Suppressor macrophage (primary cell): Measurements from ENCODE around the gene HASPIN.

Experiments used
- DNase-seq, 4 experiments: peaks; one replicate each; pipeline ENCODE4 v3.0.0-alpha.2; 2020 to 2022
- total RNA-seq, 17 experiments: gene quantifications; one replicate each; lab custom pipeline; 2026; ENCODE audit warnings: mixed read lengths in 6 of 17, inconsistent platforms in 3 of 17; lab: John Stamatoyannopoulos, UW

HASPIN gene
- 0.77 to 15.0 (median 4.2) reads per million in 17 experiments for total RNA-seq

GRCh38 chr17:3723556-3724377, at the start of gene HASPIN:
HASPIN (plus strand) TSS chr17:3723903; CDS start chr17:3723936, 33 bp downstream.
- DNase-seq = peak; percentile 97 to 100 (median 98)

GRCh38 chr17:3675886-3676285, 47.8 kb upstream of the HASPIN start:
- DNase-seq = no peak

DNA sequence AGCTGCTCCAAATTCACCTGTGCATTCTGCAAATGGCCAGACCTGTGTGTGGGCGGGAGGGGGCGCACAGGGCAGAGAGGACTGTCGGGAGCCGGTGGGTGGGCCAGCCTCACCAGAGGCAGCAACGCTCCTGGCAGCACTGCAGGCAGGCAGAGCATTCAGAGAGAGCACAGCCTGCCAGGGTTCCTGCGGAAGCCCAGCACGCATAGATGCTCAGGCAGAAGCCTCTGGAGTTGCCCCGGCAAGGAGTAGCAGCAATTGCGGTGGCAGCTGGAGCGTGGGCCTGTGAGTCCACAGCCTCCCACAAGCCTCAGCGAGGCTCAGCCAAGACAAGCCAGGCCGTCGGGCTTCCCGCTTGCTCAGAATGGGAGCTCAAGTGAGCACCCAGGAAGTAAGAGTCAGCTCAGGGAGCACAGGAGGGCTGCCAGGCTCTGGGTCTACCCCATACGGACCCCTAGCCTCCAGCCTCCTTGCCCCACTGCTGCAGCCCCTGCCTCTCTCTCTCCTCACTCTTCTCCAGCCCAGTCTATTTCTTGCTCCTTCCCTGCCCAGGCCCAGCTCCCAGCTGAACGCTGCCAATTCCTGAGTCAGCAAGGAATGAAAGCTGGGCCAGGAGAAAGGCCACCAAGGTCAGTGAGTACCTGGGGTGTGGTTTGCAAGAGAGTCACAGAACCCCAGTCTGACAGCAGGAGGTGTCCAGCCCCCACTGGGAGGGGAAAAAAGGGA, 45.4 kb upstream of the HASPIN start:
- DNase-seq = no peak

DNA sequence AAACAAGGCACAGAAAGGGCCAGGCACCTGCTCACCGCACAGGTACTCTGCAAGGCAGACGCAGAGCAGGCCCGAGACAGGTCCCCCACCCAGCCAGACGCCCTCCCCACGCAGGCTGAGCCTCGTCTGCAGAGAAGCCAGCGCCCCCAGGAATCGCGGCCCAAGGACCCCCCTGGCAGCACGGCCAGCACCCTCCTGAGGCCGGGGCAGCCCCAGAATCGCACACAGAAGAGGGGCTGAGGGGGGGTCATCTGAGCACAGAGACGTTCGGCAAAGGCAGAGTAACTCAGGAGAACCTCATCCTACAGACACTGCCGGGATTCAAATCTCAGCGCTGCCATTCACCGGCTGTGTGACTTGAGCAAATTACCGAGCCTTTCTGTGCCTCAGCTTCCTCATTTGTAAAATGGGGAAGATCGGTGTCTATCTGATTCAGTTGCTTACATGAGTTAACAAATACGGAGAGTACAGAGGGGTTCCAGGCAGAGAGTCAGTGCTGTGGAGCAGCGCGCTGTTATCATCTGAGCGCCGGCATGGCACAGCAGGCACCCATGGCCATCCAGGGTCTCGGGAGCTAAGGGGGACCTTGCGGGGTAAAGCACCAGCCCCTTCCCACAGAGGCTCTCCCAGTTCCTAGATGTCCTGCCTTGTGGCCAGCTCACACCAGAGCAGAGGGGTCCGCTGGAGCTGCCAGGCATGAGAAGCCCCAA, 44.7 kb upstream of the HASPIN start:
- DNase-seq = peak in 3 of 4 experiments; percentile 40 to 56 (median 46)

- DNase-seq = no peak
Measured at GRCh38 chr17:3679531-3680126, 44.1 kb upstream of the HASPIN start.

DNA sequence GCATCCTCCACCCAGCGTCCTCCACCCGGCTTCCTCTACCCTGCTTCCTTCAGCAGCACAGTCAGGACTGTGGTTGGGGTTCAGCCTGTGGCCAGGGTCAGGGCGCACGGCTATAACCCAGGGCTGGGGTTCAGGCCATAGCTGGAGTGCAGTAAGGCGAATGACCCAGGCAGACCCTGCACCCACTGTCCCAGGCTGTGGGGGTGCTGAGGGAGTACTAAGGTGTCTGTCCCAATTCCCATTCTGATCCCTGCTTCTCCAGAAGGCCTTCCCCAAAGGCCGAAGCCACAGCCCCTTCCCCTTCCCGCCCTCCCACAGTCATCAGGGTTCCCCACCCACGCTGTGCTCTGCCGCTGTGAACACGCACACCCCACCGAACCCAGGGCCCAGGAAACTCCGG, 42.6 kb upstream of the HASPIN start:
- DNase-seq = no peak

- peak in 1 of 4 experiments; percentile 32 for DNase-seq
Measured at GRCh38 chr17:3681565-3681964, 42.1 kb upstream of the HASPIN start.

DNA sequence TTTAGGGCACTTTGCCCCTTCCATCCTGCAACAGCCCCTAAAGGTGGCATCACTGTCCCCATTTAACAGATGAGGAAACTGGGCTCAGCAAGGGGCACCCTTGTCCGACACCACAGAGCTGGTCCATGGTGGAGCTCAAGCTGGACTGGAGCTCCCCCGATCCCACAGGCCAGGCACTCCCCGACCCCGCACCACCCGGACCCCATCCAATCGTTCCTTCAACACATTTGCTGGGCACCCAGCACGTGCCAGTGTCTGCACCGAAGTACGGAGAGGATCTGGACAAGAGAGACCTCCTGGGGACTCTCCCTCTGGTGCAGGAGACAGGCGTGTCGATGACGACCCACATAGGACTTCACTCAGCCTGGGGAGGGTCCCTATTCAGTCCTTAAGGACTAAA, 41.7 kb upstream of the HASPIN start:
- no peak for DNase-seq

GRCh38 chr17:3683054-3683511, 40.6 kb upstream of the HASPIN start:
- DNase-seq = peak; percentile 52 to 71 (median 60)

- no peak for DNase-seq
Measured at GRCh38 chr17:3685174-3685573, 38.5 kb upstream of the HASPIN start.

- DNase-seq = no peak
Measured at GRCh38 chr17:3688027-3688553, 35.6 kb upstream of the HASPIN start.

- no peak for DNase-seq
Measured at GRCh38 chr17:3688852-3689261, 34.8 kb upstream of the HASPIN start.

GRCh38 chr17:3689262-3690093, 34.2 kb upstream of the HASPIN start:
- DNase-seq = no peak

DNA sequence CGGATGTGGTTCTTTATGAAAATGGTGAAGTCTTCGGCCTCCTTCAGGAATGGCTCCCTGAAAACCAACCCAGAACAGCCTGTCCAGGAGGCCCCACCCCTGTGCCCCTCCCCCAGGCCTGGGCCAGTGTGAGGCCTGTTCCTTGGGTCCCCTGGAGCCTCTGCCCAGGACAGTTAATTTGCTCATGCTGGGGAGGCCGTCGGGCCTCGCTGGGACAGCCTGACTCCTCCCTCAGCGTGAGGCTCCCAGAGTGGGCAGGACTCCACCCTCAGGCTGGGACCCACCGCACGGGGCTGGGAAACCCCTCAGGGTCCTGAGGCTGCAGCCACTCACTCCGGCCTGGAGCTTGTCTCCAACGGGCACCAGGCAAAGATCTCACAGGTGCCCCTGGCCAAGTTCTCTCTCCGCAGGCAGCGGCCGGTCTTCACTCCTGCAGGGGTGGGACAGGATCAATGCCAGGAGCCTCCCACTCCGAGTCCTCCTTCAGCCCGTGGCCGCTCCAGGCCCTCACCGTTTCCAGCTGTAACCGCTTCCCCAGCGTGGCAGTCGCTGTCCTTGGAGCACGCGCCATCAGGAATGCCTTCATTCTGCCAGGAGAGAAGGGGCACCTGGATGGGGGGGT, 33.5 kb upstream of the HASPIN start:
- no peak for DNase-seq

DNA sequence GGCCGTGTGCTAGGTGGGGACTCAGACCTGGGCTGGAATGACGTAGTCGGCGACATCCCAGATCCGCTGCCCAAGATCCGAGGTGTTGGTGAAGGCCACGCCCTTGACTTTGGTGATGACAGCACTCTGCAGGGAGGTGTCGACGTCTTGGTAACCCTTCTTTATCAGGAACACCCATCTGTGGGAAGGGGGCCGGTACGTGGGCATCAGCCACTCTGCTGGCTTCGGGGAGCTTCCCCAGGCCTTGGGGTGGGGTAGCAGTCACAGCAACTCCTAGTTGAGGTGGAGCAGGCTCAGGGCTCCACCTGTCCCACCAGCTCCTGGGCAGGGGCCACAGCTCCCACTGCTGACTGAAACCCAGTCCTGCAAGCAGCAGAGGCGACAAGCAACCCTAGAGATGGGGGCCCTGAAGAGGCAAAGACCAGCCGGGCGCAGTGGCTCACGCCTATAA, 32.1 kb upstream of the HASPIN start:
- no peak for DNase-seq

GRCh38 chr17:3692346-3692745, 31.4 kb upstream of the HASPIN start:
- no peak for DNase-seq

GRCh38 chr17:3693141-3693540, 30.6 kb upstream of the HASPIN start:
- DNase-seq = no peak

- DNase-seq = no peak
Measured at GRCh38 chr17:3693829-3694231, 29.9 kb upstream of the HASPIN start.

DNA sequence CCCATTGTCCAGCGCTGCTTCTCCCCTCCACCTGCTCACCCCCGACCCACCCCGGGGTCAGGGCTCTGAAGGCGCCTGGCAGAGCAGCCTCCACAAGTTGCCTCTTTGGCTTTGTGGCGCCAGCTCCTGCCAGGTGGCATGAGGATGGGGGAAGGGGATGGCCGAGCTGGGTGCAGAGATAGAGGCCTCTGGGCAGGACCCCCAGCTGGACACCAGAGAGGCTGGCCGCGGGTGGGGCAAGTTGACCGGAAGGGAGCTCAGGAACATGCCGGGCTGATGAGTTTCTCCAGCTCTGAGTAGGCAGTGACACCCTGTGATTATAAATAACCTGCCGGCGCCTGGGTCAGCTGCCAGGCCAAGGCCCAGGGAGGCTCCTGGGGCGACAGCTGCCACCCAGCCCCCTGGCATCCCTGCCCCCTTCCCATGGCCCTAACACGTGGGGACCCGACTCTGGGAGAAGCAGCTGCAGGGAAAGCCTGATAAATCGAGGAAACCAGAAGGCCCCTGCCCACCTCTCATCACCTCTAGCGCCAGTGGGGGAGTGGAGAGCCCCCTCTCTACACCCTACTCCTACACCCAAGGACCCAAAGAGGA, 28.5 kb upstream of the HASPIN start:
- no peak for DNase-seq

DNA sequence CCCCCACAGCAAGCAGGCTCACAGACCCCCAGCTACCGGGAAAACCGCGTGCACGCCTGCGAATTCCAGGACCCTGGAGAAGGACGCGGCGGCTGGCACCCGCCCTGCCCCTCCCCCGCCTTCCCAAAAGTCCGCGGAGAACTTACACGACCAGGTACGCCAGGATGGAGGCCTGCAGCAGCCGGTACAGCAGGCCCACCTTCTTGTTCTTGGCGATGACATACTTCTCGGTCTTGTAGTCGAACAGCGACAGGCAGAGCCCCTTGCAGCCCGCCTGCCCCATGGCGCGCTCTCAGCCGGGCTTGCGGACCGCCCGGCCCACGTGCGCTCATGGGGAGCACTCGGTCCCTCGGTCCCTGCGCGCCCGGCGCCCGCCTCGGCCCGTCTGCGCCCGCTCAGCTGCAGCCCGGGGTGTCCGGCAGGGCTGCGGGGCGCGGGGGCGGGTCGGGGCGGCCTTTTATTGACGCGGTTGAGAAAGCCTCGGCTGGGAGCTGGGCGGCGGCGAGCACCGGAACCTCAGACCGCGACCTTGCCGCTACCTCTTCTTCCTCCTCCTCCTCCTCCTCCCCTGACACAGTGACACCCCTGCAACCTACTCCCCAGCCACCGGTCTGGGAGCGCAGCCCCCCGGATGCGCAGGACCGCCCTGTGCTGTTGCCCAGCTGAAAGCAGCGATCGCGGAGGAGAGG, 27.8 kb upstream of the HASPIN start, which contains the start of gene P2RX5:
P2RX5 (minus strand) TSS at position 433 of the 689 bp plus-strand sequence; CDS start at position 283, 150 bp downstream.
- peak; percentile 31 to 77 (median 52) for DNase-seq
